LNCaP clone FGC (cell line): ENCODE measurements around the gene DPF3.

ENCODE experiments used
- DNase-seq: peaks from one replicate; pipeline ENCODE4 v3.0.0-alpha.2; 2011; ENCODE audit warnings: low read depth
- H3K4me3 ChIP-seq: 2 replicates; pipeline ENCODE4 v1.5.1; 2011; ENCODE audit warnings: mild to moderate bottlenecking, low read depth, low read length, control low read depth
- CTCF ChIP-seq: IDR thresholded peaks from 2 replicates; pipeline ENCODE4 v1.5.1; 2012; ENCODE audit warnings: mild to moderate bottlenecking; ENCODE audit not compliant: control insufficient read depth, insufficient read depth; ENCODE audit errors: extremely low read depth

DPF3 gene

GRCh38 chr14:72603639-72604038 lies 290.3 kb downstream of the DPF3 start:
- H3K4me3 ChIP-seq = no peak overlapping the region
- no peak for DNase-seq
- TF ChIP-seq CTCF = no peak

- TF ChIP-seq CTCF = no peak
- no peak for DNase-seq
- H3K4me3 ChIP-seq = no peak overlapping the region
Observed at GRCh38 chr14:72600551-72601330, 293.2 kb downstream of the DPF3 start.

GRCh38 chr14:72599579-72600470 lies 294.1 kb downstream of the DPF3 start:
- TF ChIP-seq CTCF = no peak
- no peak overlapping the region for H3K4me3 ChIP-seq
- DNase-seq = no peak

GRCh38 chr14:72598306-72598705 lies 295.6 kb downstream of the DPF3 start:
- H3K4me3 ChIP-seq = no peak overlapping the region
- no peak for DNase-seq
- TF ChIP-seq CTCF = no peak

- no peak for DNase-seq
- no peak for TF ChIP-seq CTCF
- H3K4me3 ChIP-seq = no peak overlapping the region
Observed at GRCh38 chr14:72597252-72598233, 296.4 kb downstream of the DPF3 start.

- DNase-seq = no peak
- no peak overlapping the region for H3K4me3 ChIP-seq
- TF ChIP-seq CTCF = no peak
Observed at GRCh38 chr14:72595152-72595862, 298.6 kb downstream of the DPF3 start.
